ENCODE measurements around the gene ERCC1.

GRCh38 chr19:45444318-45445041 lies 20.8 kb upstream of the ERCC1 start:
- TF ChIP-seq, protein P1, sequence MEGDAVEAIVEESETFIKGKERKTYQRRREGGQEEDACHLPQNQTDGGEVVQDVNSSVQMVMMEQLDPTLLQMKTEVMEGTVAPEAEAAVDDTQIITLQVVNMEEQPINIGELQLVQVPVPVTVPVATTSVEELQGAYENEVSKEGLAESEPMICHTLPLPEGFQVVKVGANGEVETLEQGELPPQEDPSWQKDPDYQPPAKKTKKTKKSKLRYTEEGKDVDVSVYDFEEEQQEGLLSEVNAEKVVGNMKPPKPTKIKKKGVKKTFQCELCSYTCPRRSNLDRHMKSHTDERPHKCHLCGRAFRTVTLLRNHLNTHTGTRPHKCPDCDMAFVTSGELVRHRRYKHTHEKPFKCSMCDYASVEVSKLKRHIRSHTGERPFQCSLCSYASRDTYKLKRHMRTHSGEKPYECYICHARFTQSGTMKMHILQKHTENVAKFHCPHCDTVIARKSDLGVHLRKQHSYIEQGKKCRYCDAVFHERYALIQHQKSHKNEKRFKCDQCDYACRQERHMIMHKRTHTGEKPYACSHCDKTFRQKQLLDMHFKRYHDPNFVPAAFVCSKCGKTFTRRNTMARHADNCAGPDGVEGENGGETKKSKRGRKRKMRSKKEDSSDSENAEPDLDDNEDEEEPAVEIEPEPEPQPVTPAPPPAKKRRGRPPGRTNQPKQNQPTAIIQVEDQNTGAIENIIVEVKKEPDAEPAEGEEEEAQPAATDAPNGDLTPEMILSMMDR (conservative IDR thresholded peaks at IDR 0.05; ENCODE audit: low read depth, low read length): no peak
- no peak for TF ChIP-seq EZH2 (IDR thresholded peaks at IDR 0.05; ENCODE audit: borderline replicate concordance, low read depth, low read length, poor library complexity, severe bottlenecking)
